ENCODE measurements around the gene CACNA2D3. TPM values are rescaled to one million over a fixed set of nuclear protein-coding genes. Genes with fewer than 3 reads are reported as not detected.

CACNA2D3 gene
- total RNA-seq, 1 donor from 2014 or later: not detected

GRCh38 chr3:54703923-54704322 is 581.6 kb downstream of the CACNA2D3 start:
- Mint-ChIP-seq H3K4me3 (ENCODE audit: unreplicated experiment) (no peak overlapping the region), H3K4me1 (ENCODE audit: low read depth) (no peaks in the 10 kb centered on the region), H3K27ac (ENCODE audit: unreplicated experiment) (no peak overlapping the region), H3K9me3 (ENCODE audit: low read depth) (no peaks in the 10 kb centered on the region), H3K27me3 (ENCODE audit: low read depth) (peaks cover 2% of the 10 kb centered on the region), H3K36me3 (ENCODE audit: low read depth) (no peaks in the 10 kb centered on the region)
- DNase-seq (ENCODE audit: low spot score): no peak
- no peak for TF ChIP-seq CTCF (IDR thresholded peaks at IDR 0.05)

GRCh38 chr3:54705730-54706129 is 583.4 kb downstream of the CACNA2D3 start:
- H3K27me3 Mint-ChIP-seq (ENCODE audit: low read depth): peaks cover 2% of the 10 kb centered on the region
- H3K27ac Mint-ChIP-seq (ENCODE audit: unreplicated experiment): no peak overlapping the region
- TF ChIP-seq CTCF (IDR thresholded peaks at IDR 0.05): no peak
- no peaks in the 10 kb centered on the region for H3K9me3 Mint-ChIP-seq (ENCODE audit: low read depth)
- H3K36me3 Mint-ChIP-seq (ENCODE audit: low read depth): no peaks in the 10 kb centered on the region
- no peak for DNase-seq (ENCODE audit: low spot score)
- H3K4me3 Mint-ChIP-seq (ENCODE audit: unreplicated experiment): no peak overlapping the region
- no peaks in the 10 kb centered on the region for H3K4me1 Mint-ChIP-seq (ENCODE audit: low read depth)

DNA sequence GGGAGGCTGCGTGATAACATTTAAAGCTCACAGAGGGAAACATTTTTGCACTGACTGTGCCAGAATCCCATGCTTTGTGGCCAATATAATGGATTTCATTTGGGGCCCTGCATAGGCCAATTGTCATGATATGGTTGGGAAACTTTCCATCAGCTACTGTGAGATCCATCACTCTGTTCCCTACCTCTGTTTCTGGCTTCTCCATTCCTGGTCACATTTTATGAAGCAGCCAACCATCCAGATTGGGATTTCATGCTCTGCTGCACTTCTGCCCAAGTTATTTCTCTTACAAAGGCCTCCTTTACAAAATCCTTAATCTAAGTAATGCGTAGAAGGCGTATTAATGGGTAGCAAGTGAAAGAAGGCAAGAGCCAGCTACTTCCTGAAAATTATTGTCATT is 584.4 kb downstream of the CACNA2D3 start:
- Mint-ChIP-seq H3K27me3 (ENCODE audit: low read depth) (peaks cover 2% of the 10 kb centered on the region), H3K4me3 (ENCODE audit: unreplicated experiment) (no peak overlapping the region), H3K27ac (ENCODE audit: unreplicated experiment) (no peak overlapping the region), H3K9me3 (ENCODE audit: low read depth) (no peaks in the 10 kb centered on the region), H3K36me3 (ENCODE audit: low read depth) (no peaks in the 10 kb centered on the region), H3K4me1 (ENCODE audit: low read depth) (no peaks in the 10 kb centered on the region)
- DNase-seq (ENCODE audit: low spot score): no peak
- TF ChIP-seq CTCF (IDR thresholded peaks at IDR 0.05): no peak

- Mint-ChIP-seq H3K36me3 (ENCODE audit: low read depth) (no peaks in the 10 kb centered on the region), H3K4me1 (ENCODE audit: low read depth) (no peaks in the 10 kb centered on the region), H3K27ac (ENCODE audit: unreplicated experiment) (no peak overlapping the region), H3K9me3 (ENCODE audit: low read depth) (no peaks in the 10 kb centered on the region), H3K27me3 (ENCODE audit: low read depth) (no peaks in the 10 kb centered on the region), H3K4me3 (ENCODE audit: unreplicated experiment) (no peak overlapping the region)
- TF ChIP-seq CTCF (IDR thresholded peaks at IDR 0.05): no peak
- no peak for DNase-seq (ENCODE audit: low spot score)
These were observed 587.4 kb downstream of the CACNA2D3 start for GRCh38 chr3:54709785-54710184.

GRCh38 chr3:54710954-54711353 is 588.6 kb downstream of the CACNA2D3 start:
- Mint-ChIP-seq H3K27ac (ENCODE audit: unreplicated experiment) (no peak overlapping the region), H3K4me1 (ENCODE audit: low read depth) (no peaks in the 10 kb centered on the region), H3K27me3 (ENCODE audit: low read depth) (no peaks in the 10 kb centered on the region), H3K9me3 (ENCODE audit: low read depth) (no peaks in the 10 kb centered on the region), H3K36me3 (ENCODE audit: low read depth) (no peaks in the 10 kb centered on the region), H3K4me3 (ENCODE audit: unreplicated experiment) (no peak overlapping the region)
- no peak for DNase-seq (ENCODE audit: low spot score)
- TF ChIP-seq CTCF (IDR thresholded peaks at IDR 0.05): no peak

Data from chondrocyte (in vitro differentiated cells).